Activated CD4-positive, alpha-beta T cell treated with anti-CD3 and anti-CD28 coated beads, Interleukin-2, amount 50 U/mL, for 48 hours (primary cell): ENCODE data around the gene SCYGR6.
"Not testable (repeated sequence)": the region's sequence is repeated elsewhere in the genome, so short reads cannot be mapped to it uniquely, and the experiment has no call there.

Source experiments
- DNase-seq, 2 experiments: peaks; one replicate each; pipeline ENCODE4 v3.0.0-alpha.2; 2020

The SCYGR6 gene

GRCh38 chr2:227724394-227725039, at the start of gene SCYGR6:
SCYGR6 (minus strand) TSS chr2:227724757; CDS start chr2:227724757, 0 bp downstream.
- DNase-seq = no peak

- peak in 1 of 2 experiments; percentile 21 for DNase-seq
Observed at GRCh38 chr2:227774011-227774624, 49.6 kb upstream of the SCYGR6 start.

GRCh38 chr2:227772932-227773331, 48.4 kb upstream of the SCYGR6 start:
- no peak for DNase-seq

GRCh38 chr2:227772197-227772661, 47.7 kb upstream of the SCYGR6 start:
- no peak for DNase-seq

- DNase-seq = no peak
Observed at GRCh38 chr2:227767830-227768229, 43.3 kb upstream of the SCYGR6 start.

GRCh38 chr2:227766373-227766883, 41.9 kb upstream of the SCYGR6 start:
- DNase-seq = peak; percentile 68 to 73

- DNase-seq = no peak
Observed at GRCh38 chr2:227765788-227766372, 41.3 kb upstream of the SCYGR6 start.

GRCh38 chr2:227761740-227762476, 37.4 kb upstream of the SCYGR6 start:
- DNase-seq = no peak

GRCh38 chr2:227759411-227760118, 35.0 kb upstream of the SCYGR6 start:
- DNase-seq = no peak

GRCh38 chr2:227756261-227756660, 31.7 kb upstream of the SCYGR6 start:
- not testable (repeated sequence) for DNase-seq

GRCh38 chr2:227748079-227748478, 23.5 kb upstream of the SCYGR6 start:
- DNase-seq = peak in 1 of 2 experiments; percentile 6

- no peak for DNase-seq
Observed at GRCh38 chr2:227745594-227745993, 21.0 kb upstream of the SCYGR6 start, which contains the start of gene SCYGR8. SCYGR8 (plus strand) TSS chr2:227745894; CDS start chr2:227745894, 0 bp downstream.

GRCh38 chr2:227740705-227741104, 16.1 kb upstream of the SCYGR6 start:
- DNase-seq = peak; percentile 5 to 11

GRCh38 chr2:227739351-227739750, 14.8 kb upstream of the SCYGR6 start:
- no peak for DNase-seq

- DNase-seq = no peak
Observed at GRCh38 chr2:227728035-227728434, 3.5 kb upstream of the SCYGR6 start, which contains the start of gene SCYGR7. SCYGR7 (plus strand) TSS chr2:227728335; CDS start chr2:227728335, 0 bp downstream.

GRCh38 chr2:227722821-227723220, 1.7 kb downstream of the SCYGR6 start:
- DNase-seq = not testable (repeated sequence)

- no peak for DNase-seq
Observed at GRCh38 chr2:227720680-227721079, 3.9 kb downstream of the SCYGR6 start.

GRCh38 chr2:227719641-227720040, 4.9 kb downstream of the SCYGR6 start:
- no peak for DNase-seq

- DNase-seq = peak; percentile 12 to 14
Observed at GRCh38 chr2:227717687-227718567, 6.6 kb downstream of the SCYGR6 start, which contains the start of gene SLC19A3. SLC19A3 (minus strand) TSS chr2:227718028; CDS start chr2:227702318, 15,710 bp downstream.

- no peak for DNase-seq
Observed at GRCh38 chr2:227716501-227716900, 8.1 kb downstream of the SCYGR6 start.

- DNase-seq = no peak
Observed at GRCh38 chr2:227713291-227713690, 11.3 kb downstream of the SCYGR6 start.
